ENCODE data around the gene DNAJC16. TPM values are rescaled to one million over a fixed set of nuclear protein-coding genes. Genes with fewer than 3 reads are reported as not detected.
"Not testable (repeated sequence)": the region's sequence is repeated elsewhere in the genome, so short reads cannot be mapped to it uniquely, and the experiment has no call there.

DNAJC16 gene
- total RNA-seq, 3 donors from 2014 or later: 12.1 to 13.7 (median 13.2) TPM

DNA sequence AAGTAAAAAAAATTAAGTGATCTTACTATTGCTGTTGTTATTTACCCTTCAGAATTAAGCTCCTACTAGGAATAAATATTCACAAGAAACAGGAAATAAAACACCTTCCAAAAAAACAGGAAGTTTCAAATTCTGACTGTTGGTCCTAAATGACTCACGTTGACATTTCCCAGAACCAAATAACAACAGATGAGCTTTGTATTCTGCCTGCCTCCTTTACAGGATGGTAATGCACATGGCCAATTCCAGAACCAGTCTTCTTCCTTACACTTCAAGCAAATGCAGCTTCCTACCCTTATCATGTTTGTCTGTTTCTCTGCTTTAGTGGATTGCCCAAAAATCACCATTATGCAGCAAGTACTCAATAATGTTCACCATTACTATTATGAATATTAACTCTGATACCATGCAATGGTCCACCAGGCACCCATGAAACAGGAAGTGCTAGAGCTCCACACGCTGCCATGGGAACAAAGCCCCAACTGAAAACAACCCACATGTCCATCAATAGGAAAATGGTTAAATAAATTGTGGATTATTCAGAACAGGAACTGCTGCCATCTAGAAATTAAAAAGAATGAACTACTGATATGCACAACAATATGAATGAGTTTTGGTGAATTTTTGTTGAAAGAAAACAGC lies 11.5 kb upstream of the DNAJC16 start:
- peaks cover 17% of the 10 kb centered on the region for H3K4me1 Mint-ChIP-seq (ENCODE audit: low read depth)
- H3K27me3 Mint-ChIP-seq (ENCODE audit: low read depth): no peaks in the 10 kb centered on the region
- no peak for DNase-seq
- no peaks in the 10 kb centered on the region for H3K9me3 Mint-ChIP-seq
- no peak overlapping the region for H3K4me3 Mint-ChIP-seq
- ATAC-seq: no peak
- H3K36me3 Mint-ChIP-seq (ENCODE audit: insufficient read depth): peaks cover 27% of the 10 kb centered on the region

- no peaks in the 10 kb centered on the region for H3K27me3 Mint-ChIP-seq (ENCODE audit: low read depth)
- no peak overlapping the region for H3K4me3 Mint-ChIP-seq
- ATAC-seq (no peak), DNase-seq (no peak)
- H3K36me3 Mint-ChIP-seq (ENCODE audit: insufficient read depth): peaks cover 14% of the 10 kb centered on the region
- peaks cover 27% of the 10 kb centered on the region for H3K4me1 Mint-ChIP-seq (ENCODE audit: low read depth)
- H3K9me3 Mint-ChIP-seq: no peaks in the 10 kb centered on the region
Observed at GRCh38 chr1:15519625-15520024, 7.0 kb upstream of the DNAJC16 start.

- not testable (repeated sequence) for H3K27me3 Mint-ChIP-seq (ENCODE audit: low read depth); ATAC-seq; DNase-seq; H3K9me3 Mint-ChIP-seq; H3K4me3 Mint-ChIP-seq
- Mint-ChIP-seq H3K4me1 (ENCODE audit: low read depth) (peaks cover 32% of the 10 kb centered on the region), H3K36me3 (ENCODE audit: insufficient read depth) (peaks cover 13% of the 10 kb centered on the region)
Observed at GRCh38 chr1:15521206-15521906, 5.3 kb upstream of the DNAJC16 start.

- Mint-ChIP-seq H3K27me3 (ENCODE audit: low read depth) (no peaks in the 10 kb centered on the region), H3K4me3 (no peak overlapping the region), H3K4me1 (ENCODE audit: low read depth) (peaks cover 36% of the 10 kb centered on the region), H3K36me3 (ENCODE audit: insufficient read depth) (peaks cover 3% of the 10 kb centered on the region), H3K9me3 (no peaks in the 10 kb centered on the region)
- ATAC-seq (no peak), DNase-seq (no peak)
Observed at GRCh38 chr1:15522551-15522950, 4.1 kb upstream of the DNAJC16 start.

GRCh38 chr1:15523104-15524020 lies 3.3 kb upstream of the DNAJC16 start:
- Mint-ChIP-seq H3K27me3 (ENCODE audit: low read depth) (no peaks in the 10 kb centered on the region), H3K4me1 (ENCODE audit: low read depth) (peaks cover 43% of the 10 kb centered on the region), H3K36me3 (ENCODE audit: insufficient read depth) (no peaks in the 10 kb centered on the region), H3K4me3 (peak overlapping the region; percentile 81), H3K9me3 (no peaks in the 10 kb centered on the region)
- DNase-seq: no peak
- ATAC-seq: no peak

GRCh38 chr1:15524021-15524282 lies 2.7 kb upstream of the DNAJC16 start, which contains the start of gene CASP9:
Gene CASP9, minus strand, starts transcription at chr1:15524215. Its CDS starts 15 bp downstream, at chr1:15524200.
- peak in 1 of 2 donors; percentile 2 for ATAC-seq
- H3K4me1 Mint-ChIP-seq (ENCODE audit: low read depth): peaks cover 47% of the 10 kb centered on the region

DNA sequence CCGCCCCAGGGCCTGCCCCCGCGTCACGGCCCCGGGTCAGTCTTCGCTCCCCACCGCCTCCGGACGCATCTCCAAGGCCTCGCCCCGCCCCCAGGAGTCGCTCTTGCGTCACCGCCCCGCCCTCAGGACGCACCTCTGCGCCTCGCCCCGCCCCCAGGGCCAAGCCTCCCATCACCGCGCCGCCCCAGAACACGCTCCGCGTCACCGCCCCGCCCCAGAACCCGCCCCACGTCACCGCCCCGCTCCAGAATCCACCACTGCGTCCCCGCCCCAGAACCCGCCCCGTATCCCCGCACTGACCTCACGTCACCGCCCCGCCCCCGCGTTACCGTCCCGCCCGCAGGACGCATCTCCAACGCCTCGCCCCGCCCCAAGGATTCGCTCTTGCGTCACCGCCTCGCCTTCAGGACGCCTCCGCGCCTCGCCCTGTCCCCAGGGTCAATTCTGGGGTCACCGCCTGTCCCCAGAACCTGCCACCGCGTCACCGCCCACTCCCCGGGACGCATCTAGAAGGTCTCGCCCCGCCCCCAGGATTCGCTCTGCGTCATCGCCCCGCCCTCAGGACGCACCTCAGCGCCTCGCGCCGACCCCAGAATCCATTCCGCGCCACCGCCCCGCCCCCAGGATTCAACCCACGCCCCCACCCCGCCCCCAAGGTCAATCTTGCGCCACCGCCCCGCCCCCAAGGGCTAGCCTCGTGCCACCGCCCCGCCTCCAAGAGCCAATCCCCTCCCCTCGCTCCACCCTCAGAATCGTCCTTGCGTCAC lies 2.2 kb upstream of the DNAJC16 start:
- no peaks in the 10 kb centered on the region for H3K27me3 Mint-ChIP-seq (ENCODE audit: low read depth)
- ATAC-seq (peak; percentile 57 to 62), DNase-seq (peak; percentile 100)
- H3K4me3 Mint-ChIP-seq: peak overlapping the region; percentile 81
- no peaks in the 10 kb centered on the region for H3K9me3 Mint-ChIP-seq
- H3K4me1 Mint-ChIP-seq (ENCODE audit: low read depth): peaks cover 49% of the 10 kb centered on the region
- peaks cover 2% of the 10 kb centered on the region for H3K36me3 Mint-ChIP-seq (ENCODE audit: insufficient read depth)

More at GRCh38 chr1:15524021-15524282, 2.7 kb upstream of the DNAJC16 start, which contains the start of gene CASP9:
- Mint-ChIP-seq H3K27me3 (ENCODE audit: low read depth) (no peaks in the 10 kb centered on the region), H3K36me3 (ENCODE audit: insufficient read depth) (peaks cover under 1% of the 10 kb centered on the region), H3K4me3 (peak within 1 kb of the TSS; percentile 81), H3K9me3 (no peaks in the 10 kb centered on the region)
- DNase-seq: no peak

GRCh38 chr1:15525050-15526020 lies 1.3 kb upstream of the DNAJC16 start:
- peaks cover 49% of the 10 kb centered on the region for H3K4me1 Mint-ChIP-seq (ENCODE audit: low read depth)

GRCh38 chr1:15526021-15526489 lies 593 bp upstream of the DNAJC16 start:
- Mint-ChIP-seq H3K4me3 (peak overlapping the region; percentile 81), H3K27me3 (ENCODE audit: low read depth) (no peaks in the 10 kb centered on the region), H3K4me1 (ENCODE audit: low read depth) (peaks cover 51% of the 10 kb centered on the region), H3K36me3 (ENCODE audit: insufficient read depth) (peaks cover 2% of the 10 kb centered on the region), H3K9me3 (no peaks in the 10 kb centered on the region)
- no peak for ATAC-seq
- DNase-seq: no peak

More at GRCh38 chr1:15525050-15526020, 1.3 kb upstream of the DNAJC16 start:
- no peak for DNase-seq
- Mint-ChIP-seq H3K27me3 (ENCODE audit: low read depth) (no peaks in the 10 kb centered on the region), H3K4me3 (peak overlapping the region; percentile 81), H3K36me3 (ENCODE audit: insufficient read depth) (peaks cover 2% of the 10 kb centered on the region), H3K9me3 (no peaks in the 10 kb centered on the region)
- ATAC-seq: peak; percentile 68 to 72

GRCh38 chr1:15531003-15531402 lies 4.4 kb downstream of the DNAJC16 start:
- H3K4me3 Mint-ChIP-seq: no peak overlapping the region
- H3K36me3 Mint-ChIP-seq (ENCODE audit: insufficient read depth): peaks cover 10% of the 10 kb centered on the region
- no peaks in the 10 kb centered on the region for H3K9me3 Mint-ChIP-seq
- ATAC-seq (no peak), DNase-seq (no peak)
- H3K4me1 Mint-ChIP-seq (ENCODE audit: low read depth): peaks cover 34% of the 10 kb centered on the region
- H3K27me3 Mint-ChIP-seq (ENCODE audit: low read depth): no peaks in the 10 kb centered on the region

DNA sequence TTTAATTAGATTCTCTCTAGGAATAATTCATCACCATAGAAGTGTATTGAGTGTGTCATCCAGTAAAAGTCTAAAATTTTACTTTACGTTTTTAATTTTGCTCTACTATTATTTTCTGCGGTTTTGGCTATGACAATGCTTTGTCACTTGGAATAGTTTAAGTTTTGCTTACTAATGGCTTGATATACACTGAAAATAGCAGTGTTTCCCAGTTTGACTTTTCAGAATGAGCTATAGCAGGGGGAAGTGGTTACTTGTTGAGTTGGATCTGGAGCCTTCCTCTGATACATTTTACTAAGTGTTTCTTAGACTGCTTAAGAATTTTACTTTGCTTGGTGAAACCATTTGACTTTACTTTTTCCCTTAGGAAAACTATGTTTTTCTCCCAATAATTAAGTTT lies 5.0 kb downstream of the DNAJC16 start:
- Mint-ChIP-seq H3K9me3 (no peaks in the 10 kb centered on the region), H3K27me3 (ENCODE audit: low read depth) (no peaks in the 10 kb centered on the region), H3K36me3 (ENCODE audit: insufficient read depth) (peaks cover 14% of the 10 kb centered on the region), H3K4me3 (no peak overlapping the region), H3K4me1 (ENCODE audit: low read depth) (peaks cover 29% of the 10 kb centered on the region)
- no peak for DNase-seq
- ATAC-seq: no peak

DNA sequence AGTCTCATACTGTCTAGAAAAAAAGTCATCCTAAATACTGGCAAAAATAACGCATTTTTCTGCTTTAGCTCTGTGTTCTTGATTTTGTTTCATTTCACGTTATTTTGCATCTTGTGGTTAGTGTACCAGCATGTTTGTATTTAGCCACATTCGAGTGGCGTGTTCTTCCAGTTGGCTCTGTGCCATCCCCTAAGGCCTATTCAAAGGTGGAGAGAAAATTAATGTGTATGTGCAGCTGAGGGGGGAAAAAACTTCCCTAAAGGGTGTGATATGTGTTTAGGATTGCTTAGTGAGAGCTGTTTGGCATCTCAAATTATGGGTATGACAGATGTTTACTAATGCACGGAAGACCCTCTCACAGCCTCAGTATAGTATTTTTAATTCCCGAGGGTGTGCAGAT lies 12.1 kb downstream of the DNAJC16 start:
- DNase-seq (no peak), ATAC-seq (no peak)
- H3K4me1 Mint-ChIP-seq (ENCODE audit: low read depth): no peaks in the 10 kb centered on the region
- H3K4me3 Mint-ChIP-seq: no peak overlapping the region
- no peaks in the 10 kb centered on the region for H3K9me3 Mint-ChIP-seq
- H3K36me3 Mint-ChIP-seq (ENCODE audit: insufficient read depth): peaks cover 32% of the 10 kb centered on the region
- no peaks in the 10 kb centered on the region for H3K27me3 Mint-ChIP-seq (ENCODE audit: low read depth)

DNA sequence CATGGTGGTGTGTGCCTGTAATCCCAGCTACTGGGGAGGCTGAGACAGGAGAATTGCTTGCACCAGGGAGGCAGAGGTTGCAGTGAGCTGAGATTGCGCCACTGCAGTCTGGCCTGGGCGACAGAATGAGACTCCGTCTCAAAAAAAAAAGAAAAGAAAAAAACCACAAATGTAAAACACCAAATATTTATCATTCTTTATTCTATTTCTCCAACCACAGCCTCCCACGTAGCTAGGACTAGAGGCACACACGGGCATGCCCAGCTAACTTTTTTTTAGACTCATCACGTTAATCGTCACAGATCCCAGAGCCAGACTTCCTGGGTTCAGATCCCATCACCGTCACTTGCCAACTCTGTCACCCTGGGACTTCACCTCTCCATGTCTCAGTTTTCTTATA lies 13.5 kb downstream of the DNAJC16 start:
- Mint-ChIP-seq H3K4me3 (no peak overlapping the region), H3K27me3 (ENCODE audit: low read depth) (no peaks in the 10 kb centered on the region), H3K36me3 (ENCODE audit: insufficient read depth) (peaks cover 31% of the 10 kb centered on the region), H3K4me1 (ENCODE audit: low read depth) (no peaks in the 10 kb centered on the region), H3K9me3 (no peaks in the 10 kb centered on the region)
- DNase-seq (no peak), ATAC-seq (no peak)
